GM13976 (cell line): ENCODE measurements around the gene IGLL5.
A peak's percentile ranks its signal among the peaks of the same experiment; 100 is the strongest.

Experiments used
- DNase-seq: peaks from one replicate; pipeline ENCODE4 v3.0.0; 2012; ENCODE audit warnings: low spot score
- in situ Hi-C: fragments of 300-500 bp; cut with MboI; formaldehyde crosslinking; loops from one replicate; pipeline ENCODE4 v1.12.0; 2022; ENCODE audit warnings: low sequenced_read_pairs, mixed read lengths, inconsistent platforms; ENCODE audit not compliant: unreplicated experiment
- TF ChIP-seq, protein P1 (sequence below): IDR thresholded peaks from 2 replicates; pipeline ENCODE4 v1.5.1; 2012; ENCODE audit warnings: borderline replicate concordance, mild to moderate bottlenecking; ENCODE audit not compliant: insufficient read depth; ENCODE audit errors: extremely low read depth, missing control alignments, control extremely low read depth

IGLL5 gene

DNA sequence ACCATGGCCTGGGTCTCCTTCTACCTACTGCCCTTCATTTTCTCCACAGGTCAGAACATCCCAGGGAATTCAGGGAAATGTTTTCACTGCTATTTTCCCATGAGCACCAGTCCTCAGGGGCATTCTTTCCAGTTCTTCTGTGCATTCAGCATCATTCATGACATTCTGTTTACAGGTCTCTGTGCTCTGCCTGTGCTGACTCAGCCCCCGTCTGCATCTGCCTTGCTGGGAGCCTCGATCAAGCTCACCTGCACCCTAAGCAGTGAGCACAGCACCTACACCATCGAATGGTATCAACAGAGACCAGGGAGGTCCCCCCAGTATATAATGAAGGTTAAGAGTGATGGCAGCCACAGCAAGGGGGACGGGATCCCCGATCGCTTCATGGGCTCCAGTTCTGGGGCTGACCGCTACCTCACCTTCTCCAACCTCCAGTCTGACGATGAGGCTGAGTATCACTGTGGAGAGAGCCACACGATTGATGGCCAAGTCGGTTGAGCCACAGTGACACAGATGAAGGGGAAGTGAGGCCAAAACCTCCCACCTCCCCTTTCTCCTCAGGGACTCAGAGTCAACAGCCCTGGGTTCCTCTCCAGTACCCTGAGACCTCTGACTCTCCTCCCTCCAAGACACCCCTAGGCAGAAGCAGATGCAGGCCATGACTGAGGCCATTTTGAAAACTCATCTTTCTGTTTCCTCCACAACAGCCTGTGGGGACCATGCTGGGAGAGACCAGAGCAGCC lies 15.9 kb upstream of the IGLL5 start:
- TF ChIP-seq, protein P1, sequence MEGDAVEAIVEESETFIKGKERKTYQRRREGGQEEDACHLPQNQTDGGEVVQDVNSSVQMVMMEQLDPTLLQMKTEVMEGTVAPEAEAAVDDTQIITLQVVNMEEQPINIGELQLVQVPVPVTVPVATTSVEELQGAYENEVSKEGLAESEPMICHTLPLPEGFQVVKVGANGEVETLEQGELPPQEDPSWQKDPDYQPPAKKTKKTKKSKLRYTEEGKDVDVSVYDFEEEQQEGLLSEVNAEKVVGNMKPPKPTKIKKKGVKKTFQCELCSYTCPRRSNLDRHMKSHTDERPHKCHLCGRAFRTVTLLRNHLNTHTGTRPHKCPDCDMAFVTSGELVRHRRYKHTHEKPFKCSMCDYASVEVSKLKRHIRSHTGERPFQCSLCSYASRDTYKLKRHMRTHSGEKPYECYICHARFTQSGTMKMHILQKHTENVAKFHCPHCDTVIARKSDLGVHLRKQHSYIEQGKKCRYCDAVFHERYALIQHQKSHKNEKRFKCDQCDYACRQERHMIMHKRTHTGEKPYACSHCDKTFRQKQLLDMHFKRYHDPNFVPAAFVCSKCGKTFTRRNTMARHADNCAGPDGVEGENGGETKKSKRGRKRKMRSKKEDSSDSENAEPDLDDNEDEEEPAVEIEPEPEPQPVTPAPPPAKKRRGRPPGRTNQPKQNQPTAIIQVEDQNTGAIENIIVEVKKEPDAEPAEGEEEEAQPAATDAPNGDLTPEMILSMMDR = no peak
- no peak for DNase-seq
- in situ Hi-C loops = no loop called here

- in situ Hi-C loops = no loop called here
- TF ChIP-seq, protein P1 = no peak
Measured at GRCh38 chr22:22872722-22873708, 14.6 kb upstream of the IGLL5 start.

DNA sequence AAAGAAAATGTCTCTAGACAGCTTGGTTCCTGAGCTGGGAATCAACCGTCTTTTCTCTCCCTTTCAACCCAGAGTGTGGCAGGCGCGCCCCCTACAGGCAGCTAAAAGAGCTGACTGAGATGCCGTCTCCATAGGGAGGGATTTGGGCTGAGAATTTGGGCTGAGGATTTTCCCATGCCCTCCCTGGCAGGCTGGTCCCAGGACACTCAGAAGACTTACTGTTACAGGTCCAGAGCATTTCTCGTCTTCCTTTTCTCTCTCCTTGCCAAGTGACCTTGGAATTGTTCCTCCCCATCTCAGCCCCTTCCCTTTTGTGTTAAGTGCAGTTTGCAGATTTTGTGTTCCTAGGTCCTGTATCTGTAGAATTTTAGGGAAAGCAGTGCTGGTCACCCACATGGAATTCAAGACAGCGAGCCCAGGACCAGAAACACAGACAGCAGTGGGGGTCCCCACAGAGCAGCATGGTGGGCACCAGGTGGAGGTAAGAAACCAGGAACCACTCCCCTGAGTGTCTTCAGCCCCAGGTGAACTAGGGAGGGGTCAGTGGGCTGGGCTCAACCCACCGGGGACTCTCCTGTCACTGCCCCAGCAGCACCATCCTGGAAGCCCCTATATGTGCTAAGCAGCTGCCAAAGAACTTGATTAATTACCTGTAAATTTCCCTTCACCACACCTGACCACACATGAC lies 9.9 kb upstream of the IGLL5 start:
- in situ Hi-C loops = no loop called here
- TF ChIP-seq, protein P1 = peak; percentile 78
- DNase-seq = peak; percentile 57

More at GRCh38 chr22:22872722-22873708, 14.6 kb upstream of the IGLL5 start:
- DNase-seq = no peak

GRCh38 chr22:22878211-22878570 lies 9.4 kb upstream of the IGLL5 start:
- DNase-seq = no peak
- in situ Hi-C loops = no loop called here
- TF ChIP-seq, protein P1 = no peak

DNA sequence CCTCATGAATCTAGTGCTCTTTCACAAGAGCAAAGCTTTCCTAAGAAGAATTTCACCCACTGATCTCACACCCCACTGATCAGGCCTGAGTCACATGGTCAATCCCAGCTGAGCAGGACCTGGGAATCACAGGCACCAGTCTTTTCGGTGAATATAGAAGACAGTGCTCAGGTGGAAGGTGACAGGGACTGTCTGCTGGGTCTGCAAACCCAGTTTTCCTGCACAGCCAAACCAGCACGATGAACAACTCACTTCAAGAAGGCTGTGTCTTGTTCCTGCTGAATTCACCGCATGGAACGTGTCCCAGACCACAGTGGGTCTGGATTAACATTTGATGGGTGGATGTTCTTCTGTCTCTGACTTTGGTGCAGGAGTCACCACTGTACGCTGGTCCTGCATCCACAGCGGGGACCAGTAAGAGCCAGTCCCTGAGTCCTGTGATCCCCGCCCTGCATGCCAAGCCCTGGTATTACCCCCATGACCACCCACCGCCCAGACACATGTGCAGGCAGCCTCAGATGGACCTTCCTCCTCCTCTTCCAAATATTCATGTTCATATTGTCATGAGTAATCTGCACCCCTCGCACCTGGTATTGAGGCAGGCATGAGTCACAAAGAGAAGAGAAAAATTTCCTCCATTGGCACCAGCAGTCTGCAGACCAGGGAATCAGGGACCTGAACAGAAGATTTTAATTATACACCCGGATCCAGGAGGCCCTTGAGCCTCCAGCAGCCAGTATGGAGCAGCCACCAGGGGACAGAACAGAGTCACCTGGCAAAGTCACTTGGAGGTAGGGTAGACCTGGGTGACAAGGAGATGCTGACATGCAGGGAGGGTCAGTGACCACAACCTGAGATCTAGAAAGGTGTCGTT lies 8.6 kb upstream of the IGLL5 start:
- TF ChIP-seq, protein P1 = no peak
- DNase-seq = no peak
- in situ Hi-C loops = no loop called here

GRCh38 chr22:22879675-22880155 lies 7.9 kb upstream of the IGLL5 start:
- in situ Hi-C loops = loop anchor here (5.0 kb wide), 1 partner anchor 77 kb away; no protein-coding TSS in a partner anchor
- no peak for DNase-seq
- TF ChIP-seq, protein P1 = no peak
